NT2/D1 (cell line): ENCODE data around the gene CHTOP.

Source experiments
- SUZ12 ChIP-seq: IDR thresholded peaks from 2 replicates; pipeline ENCODE4 v1.6.1; 2011; ENCODE audit not compliant: insufficient read length, insufficient read depth; ENCODE audit errors: extremely low read depth
- YY1 ChIP-seq: IDR thresholded peaks from 2 replicates; pipeline ENCODE4 v1.6.1; 2011; ENCODE audit not compliant: insufficient read length, insufficient read depth
- ZNF274 ChIP-seq: IDR thresholded peaks from 2 replicates; pipeline ENCODE4 v1.6.1; 2011; ENCODE audit warnings: mild to moderate bottlenecking, low read depth, low read length

DNA sequence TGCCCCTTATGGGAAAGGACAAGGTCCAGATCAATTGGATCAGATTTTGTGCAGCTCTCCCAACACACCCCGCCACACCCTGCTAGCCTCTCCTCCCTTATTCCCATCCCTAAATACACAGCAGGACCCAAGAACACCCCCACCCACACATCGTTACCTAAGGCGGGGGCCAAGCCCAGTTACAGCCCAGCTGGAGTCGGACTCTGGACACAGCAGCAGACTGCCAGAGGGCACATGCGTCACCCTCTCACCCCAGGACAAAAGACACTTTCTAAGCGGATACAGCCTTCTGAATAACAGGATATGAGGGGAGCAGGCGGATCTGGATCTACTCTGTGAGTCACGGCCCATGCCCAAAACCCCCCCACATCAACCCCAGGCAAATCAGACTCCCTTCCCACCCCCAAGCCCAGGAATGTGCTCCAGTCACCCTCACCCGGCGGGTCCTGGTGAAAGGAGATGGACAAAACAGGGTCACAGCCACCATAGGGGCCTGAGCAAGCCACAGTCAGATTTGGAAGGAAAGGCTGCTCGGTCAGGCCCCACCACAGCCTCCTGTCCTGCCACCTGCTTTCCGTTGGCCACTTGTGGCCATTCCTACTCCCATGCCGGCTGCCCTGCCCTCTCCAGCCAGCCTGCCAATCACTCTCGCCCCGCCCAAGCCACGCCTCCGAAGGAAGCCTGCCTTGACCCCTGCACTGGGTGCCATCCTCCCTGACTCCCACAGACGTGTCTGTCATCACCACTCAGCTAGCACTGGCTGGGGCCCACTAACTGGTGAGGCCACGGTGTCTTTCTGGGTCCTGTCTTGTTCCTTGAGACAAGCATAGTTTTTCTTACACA, 24.9 kb upstream of the CHTOP start:
- TF ChIP-seq YY1 (no peak), ZNF274 (no peak), SUZ12 (no peak)
